HepG2 (cell line): ENCODE data around the gene HSD3B7. TPM values are rescaled to one million over a fixed set of nuclear protein-coding genes. Genes with fewer than 3 reads are reported as not detected.

ENCODE experiments used
- ATAC-seq: fragments of 200-7000 bp; cut with Tn5 transposase; 3 replicates; pipeline ENCODE4 v1.9.1; 2020; ENCODE audit warnings: mild to moderate bottlenecking, moderate library complexity
- BruUV-seq: library from RNA; stranded (reverse); fragments of 400-500 nt; replicated peaks from 2 replicates; lab custom pipeline; 2021; lab: Mats Ljungman, UMichigan
- CTCF ChIA-PET: fragments of 300-600 bp; formaldehyde crosslinking; extraction: SDS; loops from one replicate; lab custom pipeline; 2021; ENCODE audit warnings: low total read pairs, inconsistent platforms, low intra/inter-chr PET ratio; lab: Yijun Ruan, JAX
- POLR2A ChIA-PET: fragments of 350-600 bp; sonication (Branson Sonifier 250); formaldehyde crosslinking; loops from one replicate; lab custom pipeline; 2020; ENCODE audit warnings: antibody characterized with exemption, inconsistent platforms; lab: Yijun Ruan, JAX
- DNase-seq: peaks from one replicate; pipeline ENCODE4 v3.0.0-alpha.2; 2015; ENCODE audit warnings: low spot score
- FAIRE-seq: peaks from 3 replicates; lab custom pipeline; 2011; peaks lifted over from hg19 to GRCh38; lab: Jason Lieb, UNC
- H2AFZ ChIP-seq: one replicate; pipeline ENCODE4 v1.6.1; 2011; ENCODE audit warnings: low read length, inconsistent platforms
- H3K27ac ChIP-seq: fragments of 300-600 bp; 3 replicates; pipeline ENCODE4 v1.8.0; 2011; ENCODE audit warnings: mixed run types, mild to moderate bottlenecking, mixed read lengths, low read length, inconsistent platforms; ENCODE audit not compliant: insufficient read depth; ENCODE audit errors: extremely low read length
- H3K27me3 ChIP-seq, 2 experiments: fragments of 200-600 bp in 1 of 2; 2 replicates in 1 of 2; 3 replicates in 1 of 2; pipeline versions ENCODE4 v1.6.0 to v1.8.0; 2011; ENCODE audit warnings: low read length in 2 of 2, mild to moderate bottlenecking in 2 of 2, moderate library complexity in 2 of 2, inconsistent platforms in 1 of 2; ENCODE audit not compliant: insufficient read depth in 2 of 2, control insufficient read depth in 1 of 2
- H3K36me3 ChIP-seq, 2 experiments: fragments of 200-600 bp in 1 of 2; replicated peaks in 1 of 2; 2 replicates in 1 of 2; 3 replicates in 1 of 2; pipeline versions ENCODE4 v1.5.1 to v1.8.0; 2011; ENCODE audit warnings: low read length in 2 of 2, inconsistent platforms in 1 of 2; ENCODE audit not compliant: insufficient read depth in 2 of 2, control insufficient read depth in 1 of 2
- H3K4me1 ChIP-seq: 2 replicates; pipeline ENCODE4 v1.5.1; 2012; ENCODE audit warnings: low read length, inconsistent platforms; ENCODE audit not compliant: insufficient read depth
- H3K4me2 ChIP-seq: 2 replicates; pipeline ENCODE4 v1.6.0; 2011; ENCODE audit warnings: low read depth, low read length, inconsistent platforms
- H3K4me3 ChIP-seq, 3 experiments: fragments of 200-600 bp in 1 of 3; sonication (generic), shearing (Covaris generic) in 1 of 3; replicated peaks in 1 of 3; 2 replicates each; pipeline ENCODE4 v1.5.1; 2011 to 2016; ENCODE audit warnings: low read length in 3 of 3, inconsistent platforms in 2 of 3, low read depth in 2 of 3, mild to moderate bottlenecking in 2 of 3, control low read depth in 1 of 3, mixed read lengths in 1 of 3; ENCODE audit not compliant: insufficient read depth in 1 of 3
- H3K79me2 ChIP-seq: one replicate; pipeline ENCODE4 v1.6.1; 2011; ENCODE audit warnings: low read length, inconsistent platforms; ENCODE audit not compliant: insufficient read depth
- H3K9ac ChIP-seq: 2 replicates; pipeline ENCODE4 v1.6.0; 2011; ENCODE audit warnings: mild to moderate bottlenecking, low read depth, low read length, inconsistent platforms; ENCODE audit not compliant: insufficient read depth
- H3K9me3 ChIP-seq: 2 replicates; pipeline ENCODE4 v1.5.1; 2012; ENCODE audit warnings: mild to moderate bottlenecking, low read length
- H4K20me1 ChIP-seq: 2 replicates; pipeline ENCODE4 v1.6.0; 2011; ENCODE audit warnings: inconsistent platforms, mild to moderate bottlenecking, low read length, moderate library complexity; ENCODE audit not compliant: insufficient read depth
- BHLHE40 ChIP-seq: IDR thresholded peaks from 2 replicates; pipeline ENCODE4 v1.6.1; 2011; ENCODE audit warnings: low read length, improper control_type of control experiment
- KDM5B ChIP-seq: sonication (generic); formaldehyde crosslinking; IDR thresholded peaks from 2 replicates; pipeline ENCODE4 v1.4.0; 2020; ENCODE audit warnings: missing genetic modification reagents, mild to moderate bottlenecking, borderline replicate concordance
- MED8 ChIP-seq: sonication (generic); formaldehyde crosslinking; IDR thresholded peaks from 2 replicates; pipeline ENCODE4 v1.8.1; 2023; ENCODE audit warnings: mild to moderate bottlenecking, missing genetic modification reagents; ENCODE audit not compliant: insufficient replicate concordance
- SETDB1 ChIP-seq: sonication (generic); formaldehyde crosslinking; IDR thresholded peaks from 2 replicates; pipeline ENCODE4 v1.5.1; 2020; ENCODE audit warnings: missing genetic modification reagents, mild to moderate bottlenecking, borderline replicate concordance
- SNAPC2 ChIP-seq: sonication (generic); formaldehyde crosslinking; IDR thresholded peaks from 2 replicates; pipeline ENCODE4 v1.8.1; 2022; ENCODE audit warnings: mild to moderate bottlenecking, missing genetic modification reagents
- SRSF9 ChIP-seq: fragments of 200-400 bp; formaldehyde crosslinking; IDR thresholded peaks from 2 replicates; pipeline ENCODE4 v1.6.1; 2018; ENCODE audit warnings: borderline replicate concordance, mild to moderate bottlenecking, low read depth, low read length; ENCODE audit not compliant: insufficient read depth, poor library complexity, severe bottlenecking
- THAP11 ChIP-seq: IDR thresholded peaks from 2 replicates; pipeline ENCODE4 v1.6.1; 2016; ENCODE audit warnings: missing biosample characterization, missing genetic modification reagents
- YY1 ChIP-seq: IDR thresholded peaks from 2 replicates; pipeline ENCODE4 v1.6.1; 2011; ENCODE audit warnings: low read length, low read depth, moderate library complexity, mild to moderate bottlenecking; ENCODE audit not compliant: insufficient read depth, insufficient replicate concordance
- ZNF292 ChIP-seq: sonication (generic); formaldehyde crosslinking; IDR thresholded peaks from 2 replicates; pipeline ENCODE4 v1.8.1; 2022; ENCODE audit warnings: mild to moderate bottlenecking, low read depth, missing genetic modification reagents, borderline replicate concordance
- ZNF589 ChIP-seq: sonication (generic); formaldehyde crosslinking; conservative IDR thresholded peaks from 2 replicates; pipeline ENCODE4 v1.8.0; 2022; ENCODE audit warnings: mild to moderate bottlenecking, moderate library complexity, missing genetic modification reagents
- ZNF792 ChIP-seq: IDR thresholded peaks from 2 replicates; pipeline ENCODE4 v1.6.1; 2016
- WGBS: methylation state at CpG from one replicate; pipeline ENCODE4 v1.1.6; 2017; ENCODE audit warnings: low lambda C conversion rate; 5-methylcytosine and 5-hydroxymethylcytosine counted together
- in situ Hi-C: cut with HindIII; loops from 2 replicates; pipeline ENCODE4 v1.10.0; 2017; ENCODE audit warnings: low pct_unique_long_range_greater_than_20kb; ENCODE audit not compliant: extremely low pct_ligation_motif_present
- intact Hi-C: fragments of 100-400 bp; cut with micrococcal nuclease; formaldehyde crosslinking; loops from one replicate; pipeline ENCODE4 v1.10.0; 2022; ENCODE audit not compliant: unreplicated experiment
- polyA plus RNA-seq, 8 experiments: library from polyadenylated mRNA; depleted of rRNA in 3 of 8; stranded (reverse) in 7 of 8; unstranded in 1 of 8; fragments of >200 nt; fragmentation: Illumina TruSeq in 4 of 8; extraction: Trizol in 4 of 8; gene quantifications; 2 replicates each; pipeline versions ENCODE4 v1.2.1 to v1.2.3, GENCODE V29; 2011 to 2016; ENCODE audit warnings: low read depth in 4 of 8, missing spikeins in 1 of 8, mixed read lengths in 1 of 8; ENCODE audit not compliant: insufficient read depth in 1 of 8
- total RNA-seq, 5 experiments: library from RNA; depleted of rRNA; stranded (reverse); fragments of >200 nt; fragmentation: Illumina TruSeq; extraction: Trizol; gene quantifications; 2 replicates each; pipeline ENCODE4 v1.2.3, GENCODE V29; 2016; ENCODE audit warnings: low read depth in 1 of 5
- TF ChIP-seq, protein P1 (sequence below): sonication (generic); formaldehyde crosslinking; IDR thresholded peaks from 2 replicates; pipeline ENCODE4 v1.4.0; 2020; ENCODE audit warnings: mild to moderate bottlenecking, missing genetic modification reagents
- TF ChIP-seq, protein P2 (sequence below): sonication (generic); formaldehyde crosslinking; IDR thresholded peaks from 2 replicates; pipeline ENCODE4 v1.4.0; 2020; ENCODE audit warnings: missing genetic modification reagents; ENCODE audit errors: not compliant biosample characterization
- TF ChIP-seq, protein P3 (sequence below): sonication (generic); IDR thresholded peaks from 2 replicates; pipeline ENCODE4 v1.6.1; 2016; ENCODE audit warnings: low read depth, borderline replicate concordance
- TF ChIP-seq, protein P4 (sequence below): sonication (generic); formaldehyde crosslinking; IDR thresholded peaks from 2 replicates; pipeline ENCODE4 v1.5.0; 2020; ENCODE audit warnings: missing genetic modification reagents, mild to moderate bottlenecking, borderline replicate concordance

The HSD3B7 gene
- total and polyA plus RNA-seq, 2 of the 13 experiments (the other 11 are each of a cell fraction or from before 2014, with no cell fraction given) = 32.9 to 69.7 TPM

DNA sequence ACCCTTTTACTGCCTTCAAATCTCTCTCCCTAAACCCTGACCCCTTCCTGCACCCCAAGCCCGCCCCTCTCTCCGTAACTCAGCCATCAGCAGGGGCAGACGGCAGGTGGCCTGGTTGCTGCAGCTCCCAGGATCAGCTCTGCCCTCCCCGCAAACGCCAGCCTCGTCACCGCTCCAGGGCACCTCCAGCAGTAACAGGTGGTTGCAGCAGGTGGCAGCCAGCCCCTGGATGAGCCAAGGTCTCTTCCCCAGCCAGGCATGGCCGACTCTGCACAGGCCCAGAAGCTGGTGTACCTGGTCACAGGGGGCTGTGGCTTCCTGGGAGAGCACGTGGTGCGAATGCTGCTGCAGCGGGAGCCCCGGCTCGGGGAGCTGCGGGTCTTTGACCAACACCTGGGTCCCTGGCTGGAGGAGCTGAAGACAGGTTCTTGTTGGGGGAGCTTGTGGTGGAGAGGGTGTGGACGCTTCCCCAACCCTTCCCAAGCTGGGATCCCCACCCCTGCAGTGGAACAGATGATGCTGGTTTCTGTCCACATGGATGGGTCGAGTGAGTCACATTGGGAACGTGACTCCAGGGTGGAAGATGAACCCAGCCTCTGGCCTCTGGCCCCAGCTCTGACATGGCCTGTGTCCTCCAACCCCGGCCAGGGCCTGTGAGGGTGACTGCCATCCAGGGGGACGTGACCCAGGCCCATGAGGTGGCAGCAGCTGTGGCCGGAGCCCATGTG is 558 bp downstream of the HSD3B7 start:
- ChIA-PET POLR2A (interaction anchor here (0.6 to 3.7 kb wide), 29 partner anchors 10 to 887 kb away, joined by 3 to 81 read pairs (median 4); partner anchors contain the start of genes FUS, KAT8, PHKG2 and STX4), CTCF (interaction anchor here (0.7 to 2.5 kb wide), 13 partner anchors 16 to 883 kb away, joined by 3 to 29 read pairs (median 5); partner anchors contain the start of genes STX1B, STX4, VKORC1 and ZNF646)
- peaks cover 7 to 36% of the 10 kb centered on the region in 2 experiments; a peak in 4 of 5 replicates for H3K36me3 ChIP-seq
- peak overlapping the region; percentile 41 to 72 (median 54) for H3K4me3 ChIP-seq
- no peaks in the 10 kb centered on the region for H3K79me2 ChIP-seq
- H3K9ac ChIP-seq = peak overlapping the region; percentile 52
- DNase-seq (peak; percentile 86), ATAC-seq (peak; percentile 88), FAIRE-seq (peak; percentile 74)
- no peak overlapping the region for H2AFZ ChIP-seq
- TSS peak; percentile 25 for BruUV-seq
- no peaks in the 10 kb centered on the region for H3K9me3 ChIP-seq
- 5% methylated on average over 14 of the region's 20 CpGs for WGBS
- peak overlapping the region; percentile 49 for H3K27ac ChIP-seq
- peaks cover 20% of the 10 kb centered on the region for H3K4me1 ChIP-seq
- in situ Hi-C loops (loop anchor here (5.0 to 25.0 kb wide), 2 partner anchors 87 to 727 kb away; partner anchors contain the start of genes ZNF646 and ZNF668), intact Hi-C loops (loop anchor here (1.0 to 10.0 kb wide), 7 partner anchors 11 to 879 kb away; no protein-coding TSS in a partner anchor)
- H3K27me3 ChIP-seq = no peaks in the 10 kb centered on the region
- H4K20me1 ChIP-seq = no peaks in the 10 kb centered on the region
- peak overlapping the region; percentile 88 for H3K4me2 ChIP-seq
- TF ChIP-seq, protein P1, sequence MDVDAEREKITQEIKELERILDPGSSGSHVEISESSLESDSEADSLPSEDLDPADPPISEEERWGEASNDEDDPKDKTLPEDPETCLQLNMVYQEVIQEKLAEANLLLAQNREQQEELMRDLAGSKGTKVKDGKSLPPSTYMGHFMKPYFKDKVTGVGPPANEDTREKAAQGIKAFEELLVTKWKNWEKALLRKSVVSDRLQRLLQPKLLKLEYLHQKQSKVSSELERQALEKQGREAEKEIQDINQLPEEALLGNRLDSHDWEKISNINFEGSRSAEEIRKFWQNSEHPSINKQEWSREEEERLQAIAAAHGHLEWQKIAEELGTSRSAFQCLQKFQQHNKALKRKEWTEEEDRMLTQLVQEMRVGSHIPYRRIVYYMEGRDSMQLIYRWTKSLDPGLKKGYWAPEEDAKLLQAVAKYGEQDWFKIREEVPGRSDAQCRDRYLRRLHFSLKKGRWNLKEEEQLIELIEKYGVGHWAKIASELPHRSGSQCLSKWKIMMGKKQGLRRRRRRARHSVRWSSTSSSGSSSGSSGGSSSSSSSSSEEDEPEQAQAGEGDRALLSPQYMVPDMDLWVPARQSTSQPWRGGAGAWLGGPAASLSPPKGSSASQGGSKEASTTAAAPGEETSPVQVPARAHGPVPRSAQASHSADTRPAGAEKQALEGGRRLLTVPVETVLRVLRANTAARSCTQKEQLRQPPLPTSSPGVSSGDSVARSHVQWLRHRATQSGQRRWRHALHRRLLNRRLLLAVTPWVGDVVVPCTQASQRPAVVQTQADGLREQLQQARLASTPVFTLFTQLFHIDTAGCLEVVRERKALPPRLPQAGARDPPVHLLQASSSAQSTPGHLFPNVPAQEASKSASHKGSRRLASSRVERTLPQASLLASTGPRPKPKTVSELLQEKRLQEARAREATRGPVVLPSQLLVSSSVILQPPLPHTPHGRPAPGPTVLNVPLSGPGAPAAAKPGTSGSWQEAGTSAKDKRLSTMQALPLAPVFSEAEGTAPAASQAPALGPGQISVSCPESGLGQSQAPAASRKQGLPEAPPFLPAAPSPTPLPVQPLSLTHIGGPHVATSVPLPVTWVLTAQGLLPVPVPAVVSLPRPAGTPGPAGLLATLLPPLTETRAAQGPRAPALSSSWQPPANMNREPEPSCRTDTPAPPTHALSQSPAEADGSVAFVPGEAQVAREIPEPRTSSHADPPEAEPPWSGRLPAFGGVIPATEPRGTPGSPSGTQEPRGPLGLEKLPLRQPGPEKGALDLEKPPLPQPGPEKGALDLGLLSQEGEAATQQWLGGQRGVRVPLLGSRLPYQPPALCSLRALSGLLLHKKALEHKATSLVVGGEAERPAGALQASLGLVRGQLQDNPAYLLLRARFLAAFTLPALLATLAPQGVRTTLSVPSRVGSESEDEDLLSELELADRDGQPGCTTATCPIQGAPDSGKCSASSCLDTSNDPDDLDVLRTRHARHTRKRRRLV = no peak; the same call in 1 of the 2 replicates
- TF ChIP-seq, protein P2, sequence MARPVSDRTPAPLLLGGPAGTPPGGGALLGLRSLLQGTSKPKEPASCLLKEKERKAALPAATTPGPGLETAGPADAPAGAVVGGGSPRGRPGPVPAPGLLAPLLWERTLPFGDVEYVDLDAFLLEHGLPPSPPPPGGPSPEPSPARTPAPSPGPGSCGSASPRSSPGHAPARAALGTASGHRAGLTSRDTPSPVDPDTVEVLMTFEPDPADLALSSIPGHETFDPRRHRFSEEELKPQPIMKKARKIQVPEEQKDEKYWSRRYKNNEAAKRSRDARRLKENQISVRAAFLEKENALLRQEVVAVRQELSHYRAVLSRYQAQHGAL (CRISPR knock-in tag) = no peak
- peak; percentile 88 for TF ChIP-seq YY1
- TF ChIP-seq SNAPC2 (CRISPR knock-in tag) = peak; percentile 73; the same call in 1 of the 2 replicates
- TF ChIP-seq SRSF9 = no peak
- peak; percentile 79 for TF ChIP-seq ZNF292 (CRISPR knock-in tag)
- TF ChIP-seq KDM5B (CRISPR knock-in tag) = peak; percentile 73
- no peak for TF ChIP-seq ZNF589 (CRISPR knock-in tag)
- TF ChIP-seq BHLHE40 = peak; percentile 84
- TF ChIP-seq THAP11 (CRISPR knock-in tag) = no peak; the same call in 1 of the 2 replicates
- TF ChIP-seq, protein P3, sequence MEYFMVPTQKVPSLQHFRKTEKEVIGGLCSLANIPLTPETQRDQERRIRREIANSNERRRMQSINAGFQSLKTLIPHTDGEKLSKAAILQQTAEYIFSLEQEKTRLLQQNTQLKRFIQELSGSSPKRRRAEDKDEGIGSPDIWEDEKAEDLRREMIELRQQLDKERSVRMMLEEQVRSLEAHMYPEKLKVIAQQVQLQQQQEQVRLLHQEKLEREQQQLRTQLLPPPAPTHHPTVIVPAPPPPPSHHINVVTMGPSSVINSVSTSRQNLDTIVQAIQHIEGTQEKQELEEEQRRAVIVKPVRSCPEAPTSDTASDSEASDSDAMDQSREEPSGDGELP = no peak; the same call in 1 of the 2 replicates
- TF ChIP-seq, protein P4, sequence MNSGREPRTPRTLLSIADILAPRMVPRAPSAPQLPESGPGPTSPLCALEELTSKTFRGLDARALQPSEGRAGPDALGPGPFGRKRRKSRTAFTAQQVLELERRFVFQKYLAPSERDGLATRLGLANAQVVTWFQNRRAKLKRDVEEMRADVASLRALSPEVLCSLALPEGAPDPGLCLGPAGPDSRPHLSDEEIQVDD (CRISPR knock-in tag) = peak; percentile 16; the same call in 1 of the 2 replicates
- no peak; the same call in 1 of the 2 replicates for TF ChIP-seq ZNF792
- peak; percentile 68 for TF ChIP-seq MED8 (CRISPR knock-in tag)
- TF ChIP-seq SETDB1 (CRISPR knock-in tag) = no peak
